GM13977 (cell line): ENCODE results near the gene SLC25A26.

Experiments used
- DNase-seq: peaks from one replicate; pipeline ENCODE4 v3.0.0; 2012; ENCODE audit warnings: low spot score
- CTCF ChIP-seq: IDR thresholded peaks from 2 replicates; pipeline ENCODE4 v1.5.1; 2012; ENCODE audit warnings: mild to moderate bottlenecking, control low read depth; ENCODE audit not compliant: insufficient read depth; ENCODE audit errors: extremely low read depth, missing control alignments
- in situ Hi-C: fragments of 300-500 bp; cut with MboI; formaldehyde crosslinking; loops from one replicate; pipeline ENCODE4 v1.12.0; 2022; ENCODE audit warnings: low sequenced_read_pairs, low pct_unique_long_range_greater_than_20kb, mixed read lengths, inconsistent platforms; ENCODE audit not compliant: unreplicated experiment

The SLC25A26 gene

GRCh38 chr3:66220602-66221377 lies at the start of gene SLC25A26:
TSS of gene SLC25A26 (plus strand) at chr3:66221001. CDS start at chr3:66221095, 94 bp downstream.
- in situ Hi-C loops = no loop called here
- DNase-seq = peak; percentile 95
- no peak for TF ChIP-seq CTCF

DNA sequence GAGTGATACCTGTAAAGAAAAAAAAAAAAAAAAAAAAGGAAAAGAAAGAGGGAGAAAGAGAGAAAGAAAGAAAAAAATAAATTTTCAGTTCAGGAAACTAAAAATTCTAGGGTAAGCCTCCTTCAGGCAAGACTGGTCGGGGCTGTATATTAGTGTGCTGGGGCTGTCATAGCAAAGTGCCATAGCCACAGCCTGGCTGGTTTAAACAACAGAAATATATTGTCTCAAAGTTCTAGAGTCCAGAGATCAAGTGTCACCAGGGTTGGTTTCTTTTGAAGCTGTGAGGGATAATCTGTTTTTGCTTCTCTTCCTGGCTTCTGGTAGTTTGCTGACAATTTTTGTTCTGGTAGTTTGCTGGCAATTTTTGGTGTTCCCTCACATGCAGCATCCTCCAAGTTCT lies 48.4 kb upstream of the SLC25A26 start:
- DNase-seq = no peak
- in situ Hi-C loops = loop anchor here (25.0 kb wide), 1 partner anchor 385 kb away; no protein-coding TSS in a partner anchor
- TF ChIP-seq CTCF = no peak

- in situ Hi-C loops = no loop called here
- DNase-seq = no peak
- TF ChIP-seq CTCF = no peak
Observed at GRCh38 chr3:66177026-66177425, 43.8 kb upstream of the SLC25A26 start.

- no peak for TF ChIP-seq CTCF
- in situ Hi-C loops = no loop called here
- no peak for DNase-seq
Observed at GRCh38 chr3:66178206-66178605, 42.6 kb upstream of the SLC25A26 start.

GRCh38 chr3:66179793-66180192 lies 41.0 kb upstream of the SLC25A26 start:
- no peak for TF ChIP-seq CTCF
- in situ Hi-C loops = no loop called here
- DNase-seq = no peak

DNA sequence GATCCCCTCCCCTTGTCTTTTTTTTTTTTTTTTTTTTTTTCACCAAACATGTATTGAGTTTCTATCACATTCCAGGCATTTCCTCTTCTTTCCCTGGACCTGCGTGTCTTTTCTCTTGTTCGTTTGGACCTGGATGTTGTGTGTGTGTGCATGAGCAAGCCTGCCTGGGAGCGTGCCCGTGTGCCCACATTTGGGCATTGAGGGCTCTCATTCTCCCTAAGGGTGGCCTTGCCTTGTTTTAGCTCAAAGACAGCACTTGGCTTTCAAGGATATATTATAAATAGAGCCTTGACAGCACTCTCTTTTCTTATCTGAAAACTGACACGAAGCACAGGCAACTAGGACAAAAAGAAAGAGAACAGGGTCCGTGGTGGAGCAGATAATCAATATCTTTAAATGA lies 39.0 kb upstream of the SLC25A26 start:
- no peak for DNase-seq
- in situ Hi-C loops = no loop called here
- no peak for TF ChIP-seq CTCF
